Measurements from ENCODE around the gene KLHL29.

KLHL29 gene

DNA sequence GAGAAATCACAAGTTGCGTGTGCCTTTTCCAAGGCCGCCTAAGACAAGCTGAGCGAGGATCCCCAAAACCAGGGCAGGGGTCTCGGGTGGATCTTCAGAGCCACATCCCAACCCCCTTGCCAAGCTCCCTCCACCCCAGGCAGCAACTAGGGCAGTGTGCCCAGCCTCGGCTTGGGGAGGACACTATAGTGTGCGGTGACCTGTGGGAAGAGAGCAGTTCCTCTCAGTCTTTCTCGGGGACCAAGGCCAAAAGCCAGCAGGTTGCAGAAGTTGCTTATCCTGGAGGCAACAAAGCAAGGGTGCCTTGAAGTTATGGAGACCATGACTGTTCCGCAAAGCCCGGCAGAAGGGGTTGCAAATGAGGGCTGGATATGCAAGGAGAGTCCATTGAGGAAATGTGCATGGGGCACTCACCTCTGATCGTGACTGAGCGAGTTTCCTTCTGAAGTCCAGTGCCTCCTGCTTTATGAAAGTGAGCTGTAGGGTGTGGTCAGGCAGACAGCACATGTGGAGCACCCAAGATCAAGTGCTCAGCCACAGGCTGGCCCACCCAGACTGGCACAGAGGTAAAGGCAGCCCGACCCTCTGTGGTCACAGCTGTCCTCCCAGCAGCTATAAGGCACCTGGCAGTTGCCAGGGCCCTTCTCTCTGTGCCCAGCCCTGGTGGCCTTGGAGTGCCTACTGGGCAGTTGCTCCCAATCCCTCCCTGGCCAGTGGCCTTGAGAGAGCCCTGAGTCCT lies 281.4 kb downstream of the KLHL29 start:
- DNase-seq, result no peak

- no peak for DNase-seq
Measured at GRCh38 chr2:23666980-23667357, 282.0 kb downstream of the KLHL29 start.

DNA sequence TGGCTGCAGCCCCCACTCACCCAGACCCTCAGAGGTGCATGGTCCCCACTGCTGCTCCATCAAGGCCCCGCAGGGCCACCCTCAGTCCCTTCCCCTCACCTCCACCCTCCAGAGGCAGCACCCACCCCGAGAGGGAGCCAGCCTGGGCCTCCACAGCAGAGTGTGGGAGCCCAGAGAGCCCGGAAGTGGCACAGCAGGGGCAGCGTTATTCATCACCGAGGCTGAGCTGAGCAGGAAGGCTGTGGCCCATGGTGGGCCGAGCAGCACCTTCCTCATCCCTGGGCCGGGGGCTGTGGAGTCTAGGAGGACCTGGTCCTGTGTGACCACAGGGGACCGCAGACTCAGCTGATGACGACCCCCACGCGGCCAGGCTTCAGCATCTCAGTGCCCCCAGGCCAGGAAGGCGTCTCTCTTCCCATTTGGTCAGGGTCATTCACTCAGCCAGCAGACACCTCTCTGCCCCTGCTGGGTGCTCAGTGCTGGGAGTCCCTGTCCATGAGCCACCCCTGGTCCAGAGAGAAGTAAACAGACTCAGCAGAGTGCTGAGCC lies 283.9 kb downstream of the KLHL29 start:
- DNase-seq, result no peak

- no peak for DNase-seq
Measured at GRCh38 chr2:23669413-23670244, 284.6 kb downstream of the KLHL29 start.

DNA sequence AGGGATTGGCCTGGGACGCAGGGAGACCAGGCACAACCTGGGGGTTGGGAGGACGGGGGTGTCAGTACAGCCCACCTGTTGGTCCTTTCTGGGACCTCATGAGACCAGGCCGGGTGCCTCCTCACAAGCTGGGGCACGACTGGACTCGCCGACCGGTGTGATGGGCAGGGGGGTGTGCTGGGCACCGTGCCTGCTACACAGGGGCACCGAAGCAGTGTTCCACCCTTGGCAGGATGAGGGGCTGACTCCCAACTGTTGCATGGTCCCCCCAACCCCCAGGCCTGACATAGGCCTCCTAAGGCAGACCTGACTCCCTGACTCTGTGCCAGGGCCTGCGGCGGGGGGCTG lies 285.2 kb downstream of the KLHL29 start:
- no peak for DNase-seq

- no peak for DNase-seq
Measured at GRCh38 chr2:23673082-23673481, 288.1 kb downstream of the KLHL29 start.

DNA sequence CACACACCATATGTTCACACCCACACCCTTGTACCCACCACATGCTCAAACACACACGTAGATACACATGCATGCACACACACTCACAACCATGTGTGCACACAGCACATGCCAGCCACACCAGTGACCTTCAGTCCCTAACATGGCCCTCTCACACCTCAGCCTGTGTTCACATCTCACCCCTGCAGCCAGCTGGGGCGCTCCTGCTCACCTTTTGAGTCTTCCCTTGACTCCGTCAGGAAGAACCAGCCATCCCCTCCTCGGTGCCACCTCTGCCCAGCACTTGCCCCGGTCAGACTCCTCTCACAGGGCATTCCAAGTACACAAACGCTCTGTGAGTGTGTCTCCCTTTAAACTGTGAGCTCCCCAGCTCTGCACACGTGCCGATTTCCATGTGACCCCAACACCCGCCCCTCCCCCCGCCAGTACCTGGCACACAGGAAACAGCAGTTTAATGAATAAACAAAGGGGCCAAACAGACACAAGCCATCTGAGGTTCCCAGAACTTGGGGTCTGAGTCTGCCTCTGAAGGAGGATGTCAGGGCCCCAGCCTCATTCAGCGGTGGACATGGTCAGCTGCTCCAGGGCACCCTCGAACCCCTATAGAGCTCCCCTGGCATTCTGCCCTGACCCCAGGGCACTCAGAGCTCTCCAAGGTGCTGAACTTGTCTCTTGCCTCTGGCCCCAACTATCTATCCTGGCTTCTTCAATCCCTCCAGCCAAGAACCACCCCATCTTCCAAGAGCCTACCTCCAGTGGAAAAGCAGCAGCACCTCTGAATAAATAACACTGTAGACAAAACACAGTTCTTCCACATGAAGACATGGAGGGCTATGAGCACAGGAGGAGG lies 289.1 kb downstream of the KLHL29 start:
- DNase-seq, result no peak

- DNase-seq, result no peak
Measured at GRCh38 chr2:23675506-23675905, 290.5 kb downstream of the KLHL29 start.

DNA sequence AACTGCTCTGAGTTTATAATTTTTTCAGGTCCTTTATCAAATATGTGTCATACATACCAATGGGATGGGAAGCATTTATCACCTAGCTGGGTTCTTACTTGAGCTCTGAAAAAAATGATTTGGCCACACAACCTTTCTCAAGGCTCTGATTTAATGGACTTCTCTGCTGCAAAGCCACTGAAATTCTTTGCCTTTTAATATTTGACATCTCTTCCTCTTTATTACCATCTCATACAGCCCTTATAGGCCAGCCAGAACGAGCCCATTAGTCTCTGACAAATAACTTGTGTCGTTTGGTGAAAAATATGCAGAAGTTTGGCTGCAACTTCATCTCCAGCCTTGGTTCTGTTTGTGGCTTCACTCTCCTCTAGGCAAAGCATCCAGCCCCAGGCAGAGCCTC lies 292.9 kb downstream of the KLHL29 start:
- DNase-seq, result no peak

DNA sequence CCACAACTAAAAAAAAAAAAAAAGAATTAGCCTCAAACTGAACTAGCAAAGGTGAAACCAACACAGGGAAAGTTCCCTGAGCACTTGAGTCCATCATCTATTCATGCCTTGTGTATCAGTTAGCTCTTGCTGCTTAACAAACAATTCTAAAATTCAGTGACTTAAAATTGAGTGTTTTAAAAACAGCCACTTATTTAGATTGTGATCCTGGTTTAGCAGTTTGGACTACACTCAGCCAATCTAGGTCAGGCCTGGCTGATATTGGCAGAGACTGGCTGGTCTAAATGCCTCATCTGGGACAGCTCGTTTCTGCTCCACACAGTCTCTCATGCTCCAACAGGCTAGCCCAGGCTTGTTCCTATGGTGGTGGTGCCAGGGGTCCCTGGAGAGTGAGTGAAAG lies 294.1 kb downstream of the KLHL29 start:
- DNase-seq, result no peak

- DNase-seq, result no peak
Measured at GRCh38 chr2:23680951-23681350, 296.0 kb downstream of the KLHL29 start.

GRCh38 chr2:23681356-23682140 lies 296.6 kb downstream of the KLHL29 start:
- no peak for DNase-seq

- no peak for DNase-seq
Measured at GRCh38 chr2:23682481-23682880, 297.5 kb downstream of the KLHL29 start.

DNA sequence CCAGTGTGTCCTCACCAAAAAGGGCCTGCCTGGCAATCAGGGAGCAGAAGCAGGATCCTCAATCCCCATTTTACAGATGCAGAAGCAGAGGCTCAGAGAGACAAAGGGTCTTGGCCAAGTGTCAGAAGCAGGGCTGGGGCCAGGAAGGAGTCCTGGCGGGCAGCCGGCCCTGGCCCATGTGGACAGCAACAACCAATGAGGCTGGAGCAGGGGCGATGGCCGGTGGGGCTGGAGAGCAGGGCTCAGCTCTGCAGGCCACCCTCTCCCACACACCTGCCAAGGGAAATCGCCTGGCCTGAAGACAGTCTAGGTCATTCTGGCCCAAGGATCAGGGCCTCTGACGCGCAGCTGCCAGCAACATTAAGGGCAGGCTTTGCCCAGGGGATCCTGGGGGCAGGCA lies 298.0 kb downstream of the KLHL29 start:
- DNase-seq, result no peak

DNA sequence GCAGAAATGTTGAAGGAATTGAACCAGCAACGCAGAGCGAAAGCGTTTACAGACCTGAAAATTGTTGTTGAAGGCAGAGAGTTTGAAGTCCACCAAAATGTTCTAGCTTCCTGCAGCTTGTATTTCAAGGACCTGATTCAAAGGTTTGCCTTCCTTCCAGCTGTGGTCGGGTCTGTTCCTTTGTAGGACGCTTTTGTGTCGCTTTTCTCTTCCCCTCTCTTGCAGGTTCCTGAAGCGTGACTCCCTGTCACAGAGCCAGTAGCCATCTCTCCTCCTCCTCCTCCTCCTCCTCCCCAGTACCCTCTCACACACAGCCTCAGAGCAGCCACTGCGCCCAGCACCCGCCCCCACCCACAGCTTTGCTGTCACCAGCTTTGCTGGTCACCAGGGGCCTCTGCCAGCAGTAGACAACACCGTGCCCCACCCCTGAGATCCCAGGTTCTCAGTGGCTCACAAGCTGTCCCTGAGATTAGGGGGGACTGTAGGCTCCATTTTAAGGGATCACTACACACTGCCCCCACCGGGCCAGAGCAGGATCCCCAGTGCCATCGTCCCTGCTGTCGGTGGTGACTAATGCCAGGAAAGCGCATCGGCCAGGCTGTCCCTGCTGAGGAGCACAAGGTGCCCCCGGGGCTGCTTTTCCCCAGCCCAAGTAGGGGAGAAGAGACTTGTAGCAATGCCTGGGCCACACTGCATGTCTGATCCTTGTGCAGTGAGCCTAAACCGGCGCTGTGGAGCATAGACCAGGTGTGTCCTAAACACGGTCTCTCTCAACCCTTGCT lies 299.6 kb downstream of the KLHL29 start:
- DNase-seq, result no peak

GRCh38 chr2:23685181-23685580 lies 300.2 kb downstream of the KLHL29 start:
- DNase-seq, result no peak

- no peak for DNase-seq
Measured at GRCh38 chr2:23685706-23686105, 300.7 kb downstream of the KLHL29 start.

DNA sequence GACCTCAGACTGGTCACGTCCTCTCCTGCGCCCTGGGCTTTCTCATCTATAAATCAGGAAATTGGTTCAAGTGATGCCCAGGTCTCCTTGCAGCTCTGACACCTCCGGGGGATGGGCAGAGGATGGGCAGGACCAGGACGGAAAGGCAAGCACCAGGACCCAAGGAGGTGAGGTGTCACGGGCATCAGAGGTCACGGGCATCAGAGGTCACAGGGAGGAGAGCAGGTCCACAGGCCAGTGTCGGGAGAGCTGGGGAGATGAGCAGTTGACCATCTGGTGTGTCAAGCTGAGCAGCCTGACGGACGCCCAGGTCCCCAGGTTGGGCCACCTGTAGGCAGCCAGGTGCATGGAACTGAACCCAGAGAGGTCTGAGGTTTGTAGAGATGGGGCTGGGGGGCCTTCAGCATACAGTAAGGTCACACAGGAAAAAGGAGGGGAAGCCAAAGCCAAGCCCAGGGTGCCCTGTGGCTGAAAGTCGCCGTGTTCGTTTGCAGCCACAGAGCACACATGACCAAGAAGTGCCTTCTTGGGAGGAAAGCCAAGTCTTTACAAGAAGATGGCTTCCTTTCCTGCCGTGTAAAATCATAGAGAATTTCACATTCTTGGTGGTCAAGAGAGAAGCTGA lies 301.5 kb downstream of the KLHL29 start:
- DNase-seq, result no peak

DNA sequence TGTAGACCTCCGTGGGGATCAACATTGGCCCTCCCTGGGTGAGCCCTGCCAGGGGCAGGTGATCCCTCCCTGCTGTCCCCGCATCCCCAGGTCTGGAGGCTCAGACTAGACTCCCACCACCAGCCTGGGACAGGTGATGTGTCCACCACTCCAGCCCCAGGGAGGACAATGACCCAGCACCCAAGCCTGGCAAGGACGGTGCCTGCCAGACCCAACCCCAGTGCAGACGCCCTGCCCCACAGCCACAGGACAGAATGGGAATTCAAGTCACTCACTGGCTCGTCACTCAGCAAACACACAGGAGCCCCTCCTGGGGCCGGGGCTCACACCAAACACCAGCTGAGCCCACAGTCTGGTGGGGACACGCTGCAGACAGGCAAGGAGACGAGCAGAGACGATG lies 302.2 kb downstream of the KLHL29 start:
- no peak for DNase-seq

DNA sequence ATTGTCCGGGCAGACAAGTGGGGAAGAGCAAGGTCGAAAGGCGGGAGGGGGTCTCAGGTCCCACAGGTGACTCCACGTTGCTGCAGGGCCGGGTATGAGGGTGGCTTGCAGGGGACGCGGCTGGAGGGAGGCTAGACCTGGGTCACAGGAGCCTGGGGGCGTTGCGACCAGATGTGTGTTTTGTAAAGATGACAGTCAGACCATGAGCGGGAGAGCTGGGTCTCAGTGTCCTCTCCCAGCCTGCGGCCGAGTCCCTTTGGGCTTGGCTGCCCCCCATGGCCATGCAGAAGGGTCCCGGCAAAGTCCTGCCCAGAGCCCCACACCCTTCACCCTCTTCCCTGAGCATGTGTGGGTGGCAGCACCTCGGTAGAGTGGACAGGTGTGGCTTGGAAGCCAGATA lies 302.7 kb downstream of the KLHL29 start:
- DNase-seq, result no peak

GRCh38 chr2:23688486-23689130 lies 303.6 kb downstream of the KLHL29 start:
- no peak for DNase-seq

Measured in stimulated activated CD4-positive, alpha-beta T cell treated with anti-CD3 and anti-CD28 coated beads, Interleukin-2, amount 100 ng/mL, for 24 hours (primary cell).